DOHH2 (cell line): ENCODE data around the gene ANK2.

Experiments used
- H3F3A ChIP-seq: fragments of 200-600 bp; sonication (generic), shearing (Covaris generic); 2 replicates; pipeline ENCODE4 v1.6.0; 2016; ENCODE audit warnings: antibody characterized with exemption, mild to moderate bottlenecking; ENCODE audit not compliant: control insufficient read depth, insufficient read depth
- H3K27ac ChIP-seq: fragments of 200-600 bp; sonication (generic); 2 replicates; pipeline ENCODE4 v1.5.1; 2014; ENCODE audit warnings: low read depth, mild to moderate bottlenecking, low read length, moderate library complexity
- H3K27me3 ChIP-seq: fragments of 200-600 bp; sonication (generic); 2 replicates; pipeline ENCODE4 v1.6.1; 2014; ENCODE audit warnings: mild to moderate bottlenecking, low read length, mixed read lengths; ENCODE audit not compliant: control insufficient read depth
- H3K36me3 ChIP-seq: fragments of 200-600 bp; sonication (generic); 2 replicates; pipeline ENCODE4 v1.6.1; 2014; ENCODE audit warnings: mild to moderate bottlenecking, low read length, moderate library complexity, mixed read lengths; ENCODE audit not compliant: control insufficient read depth
- H3K4me1 ChIP-seq: fragments of 200-600 bp; sonication (generic); 2 replicates; pipeline ENCODE4 v1.6.1; 2014; ENCODE audit warnings: mild to moderate bottlenecking, low read length, mixed read lengths; ENCODE audit not compliant: control insufficient read depth
- H3K4me2 ChIP-seq: fragments of 200-600 bp; sonication (generic); 2 replicates; pipeline ENCODE4 v1.6.0; 2014; ENCODE audit warnings: mild to moderate bottlenecking, low read length, moderate library complexity
- H3K4me3 ChIP-seq: fragments of 200-600 bp; sonication (generic); 2 replicates; pipeline ENCODE4 v1.5.1; 2014; ENCODE audit warnings: mild to moderate bottlenecking, low read length, mixed read lengths
- H3K79me2 ChIP-seq: fragments of 200-600 bp; sonication (generic); 2 replicates; pipeline ENCODE4 v1.6.1; 2014; ENCODE audit warnings: mild to moderate bottlenecking, low read length, mixed read lengths; ENCODE audit not compliant: control insufficient read depth
- H3K9me2 ChIP-seq: fragments of 200-600 bp; sonication (generic); replicated peaks from 2 replicates; pipeline ENCODE4 v1.6.1; 2014; ENCODE audit warnings: mild to moderate bottlenecking, low read length, mixed read lengths; ENCODE audit not compliant: control insufficient read depth
- H3K9me3 ChIP-seq: fragments of 200-600 bp; sonication (generic); 2 replicates; pipeline ENCODE4 v1.6.1; 2014; ENCODE audit warnings: antibody characterized with exemption, low read length, mixed read lengths; ENCODE audit not compliant: control insufficient read depth, insufficient read depth
- H4K20me1 ChIP-seq: fragments of 200-600 bp; sonication (generic); 2 replicates; pipeline ENCODE4 v1.6.0; 2014; ENCODE audit warnings: low read depth, mild to moderate bottlenecking, antibody characterized with exemption, low read length, moderate library complexity; ENCODE audit not compliant: control insufficient read depth, insufficient read depth
- EZH2phosphoT487 ChIP-seq: fragments of 200-600 bp; sonication (generic); IDR thresholded peaks from 2 replicates; pipeline ENCODE4 v1.6.1; 2017; ENCODE audit warnings: borderline replicate concordance, mild to moderate bottlenecking, antibody characterized with exemption, low read length, moderate library complexity, mixed read lengths
- TF ChIP-seq, protein P1 (sequence below): fragments of 200-600 bp; sonication (generic); IDR thresholded peaks from one replicate; pipeline ENCODE4 v1.5.1; 2014; ENCODE audit warnings: antibody characterized with exemption, mild to moderate bottlenecking, low read depth, low read length; ENCODE audit not compliant: poor library complexity, severe bottlenecking

ANK2 gene

DNA sequence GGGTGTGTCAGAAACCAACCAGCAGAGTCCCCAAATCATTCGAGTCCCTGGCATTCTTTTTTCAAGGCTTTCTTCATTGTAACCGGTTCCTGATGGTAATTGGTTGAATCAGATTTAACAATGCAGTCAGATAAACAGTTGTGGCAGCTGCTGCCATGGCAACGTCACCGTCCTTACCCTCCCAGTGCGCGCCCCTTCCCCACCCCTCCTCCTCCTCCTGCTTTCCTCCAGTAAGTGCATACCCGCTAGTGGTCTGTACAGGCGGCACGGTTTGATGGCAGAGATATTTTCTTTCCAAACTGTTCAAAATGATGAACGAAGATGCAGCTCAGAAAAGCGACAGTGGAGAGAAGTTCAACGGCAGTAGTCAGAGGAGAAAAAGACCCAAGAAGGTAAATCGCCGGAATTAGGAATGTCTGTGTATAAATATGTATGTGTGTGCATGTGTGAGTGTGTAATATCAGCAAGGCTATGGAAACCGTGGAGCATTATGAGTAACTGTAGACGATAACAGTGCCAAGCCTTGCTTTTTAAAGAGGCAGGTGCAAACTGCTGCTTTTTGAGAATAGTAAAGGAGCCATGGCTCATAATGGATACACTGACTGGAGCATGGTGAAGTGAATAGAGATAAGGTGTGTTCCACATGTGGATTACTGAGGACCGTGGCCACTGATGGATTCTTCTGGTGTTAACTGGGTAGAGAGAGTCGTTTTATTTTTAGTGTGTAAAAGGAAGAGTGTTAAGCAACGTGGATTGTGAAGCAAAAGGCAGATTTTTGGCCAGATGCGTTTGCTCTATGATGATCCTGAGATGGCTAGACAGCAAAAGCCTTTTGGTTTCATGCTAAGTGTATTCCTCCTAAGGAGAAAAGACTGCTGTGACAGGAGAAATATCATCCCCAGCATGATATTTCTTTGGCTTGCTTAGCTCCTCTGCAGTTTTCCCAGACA lies at the start of gene ANK2:
TSS of gene ANK2 (plus strand) at position 233 of the 950 bp plus-strand sequence. CDS start at position 309, 76 bp downstream.
- H3K4me2 ChIP-seq: no peak within 1 kb of the TSS
- H3K27ac ChIP-seq: no peak within 1 kb of the TSS
- H3F3A ChIP-seq: no peaks in the 10 kb centered on the region

DNA sequence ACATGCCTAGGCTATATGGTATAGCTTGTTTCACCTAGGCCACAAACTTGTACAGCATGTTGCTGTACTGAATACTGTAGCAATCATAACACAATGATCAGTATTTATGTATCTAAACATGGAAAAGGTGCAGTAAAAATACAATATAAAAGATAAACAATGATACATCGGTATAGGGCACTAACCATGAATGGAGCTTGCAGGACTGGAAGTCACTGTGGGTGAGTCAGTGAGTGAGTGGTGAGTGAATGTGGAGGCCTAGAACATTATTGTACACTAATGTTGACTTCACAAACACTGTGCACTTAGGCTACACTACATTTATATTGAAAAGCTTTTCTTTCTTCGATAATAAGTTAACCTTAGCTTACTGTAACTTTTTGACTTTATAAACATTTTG lies 45.6 kb upstream of the ANK2 start:
- H3K27me3 ChIP-seq: no peaks in the 10 kb centered on the region
- no peaks in the 10 kb centered on the region for H3K79me2 ChIP-seq
- H3K4me2 ChIP-seq: no peak overlapping the region
- H3K36me3 ChIP-seq: no peaks in the 10 kb centered on the region
- H3K27ac ChIP-seq: no peak overlapping the region
- H3F3A ChIP-seq: no peaks in the 10 kb centered on the region
- TF ChIP-seq, protein P1, sequence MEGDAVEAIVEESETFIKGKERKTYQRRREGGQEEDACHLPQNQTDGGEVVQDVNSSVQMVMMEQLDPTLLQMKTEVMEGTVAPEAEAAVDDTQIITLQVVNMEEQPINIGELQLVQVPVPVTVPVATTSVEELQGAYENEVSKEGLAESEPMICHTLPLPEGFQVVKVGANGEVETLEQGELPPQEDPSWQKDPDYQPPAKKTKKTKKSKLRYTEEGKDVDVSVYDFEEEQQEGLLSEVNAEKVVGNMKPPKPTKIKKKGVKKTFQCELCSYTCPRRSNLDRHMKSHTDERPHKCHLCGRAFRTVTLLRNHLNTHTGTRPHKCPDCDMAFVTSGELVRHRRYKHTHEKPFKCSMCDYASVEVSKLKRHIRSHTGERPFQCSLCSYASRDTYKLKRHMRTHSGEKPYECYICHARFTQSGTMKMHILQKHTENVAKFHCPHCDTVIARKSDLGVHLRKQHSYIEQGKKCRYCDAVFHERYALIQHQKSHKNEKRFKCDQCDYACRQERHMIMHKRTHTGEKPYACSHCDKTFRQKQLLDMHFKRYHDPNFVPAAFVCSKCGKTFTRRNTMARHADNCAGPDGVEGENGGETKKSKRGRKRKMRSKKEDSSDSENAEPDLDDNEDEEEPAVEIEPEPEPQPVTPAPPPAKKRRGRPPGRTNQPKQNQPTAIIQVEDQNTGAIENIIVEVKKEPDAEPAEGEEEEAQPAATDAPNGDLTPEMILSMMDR: no peak
- TF ChIP-seq EZH2phosphoT487: no peak
- no peaks in the 10 kb centered on the region for H3K9me2 ChIP-seq
- H3K4me3 ChIP-seq: no peak overlapping the region
- H3K9me3 ChIP-seq: no peaks in the 10 kb centered on the region
- H4K20me1 ChIP-seq: no peaks in the 10 kb centered on the region
- H3K4me1 ChIP-seq: no peaks in the 10 kb centered on the region

More for the DNA sequence above, at the start of gene ANK2:
- no peak for TF ChIP-seq EZH2phosphoT487
- TF ChIP-seq, protein P1: no peak
- Histone ChIP-seq H3K79me2 (no peaks in the 10 kb centered on the region), H3K4me1 (no peaks in the 10 kb centered on the region), H3K9me2 (no peaks in the 10 kb centered on the region), H3K27me3 (no peaks in the 10 kb centered on the region), H4K20me1 (no peaks in the 10 kb centered on the region), H3K36me3 (no peaks in the 10 kb centered on the region), H3K4me3 (no peak within 1 kb of the TSS), H3K9me3 (no peaks in the 10 kb centered on the region)

DNA sequence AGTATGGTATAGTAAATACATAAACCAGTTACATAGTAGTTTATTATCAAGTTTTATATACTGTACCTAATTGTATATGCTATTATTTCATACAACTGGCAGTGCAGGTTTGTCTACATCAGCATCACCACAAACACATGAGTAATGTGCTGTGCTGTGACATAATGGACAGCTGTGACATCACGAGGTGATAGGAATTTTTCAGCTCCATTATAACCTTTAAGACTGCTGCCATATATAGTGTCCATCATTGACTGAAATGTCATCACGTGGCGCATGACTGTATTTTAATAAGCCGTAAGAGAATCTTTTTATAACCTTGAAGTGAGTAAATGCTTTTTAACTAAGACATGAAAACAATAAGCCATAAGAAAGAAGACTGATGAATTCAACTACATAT lies 44.8 kb upstream of the ANK2 start:
- H3K27ac ChIP-seq: no peak overlapping the region
- H3K27me3 ChIP-seq: no peaks in the 10 kb centered on the region
- H3K4me1 ChIP-seq: no peaks in the 10 kb centered on the region
- H3K9me2 ChIP-seq: no peaks in the 10 kb centered on the region
- no peaks in the 10 kb centered on the region for H3F3A ChIP-seq
- H3K4me2 ChIP-seq: no peak overlapping the region
- H3K79me2 ChIP-seq: no peaks in the 10 kb centered on the region
- H3K4me3 ChIP-seq: no peak overlapping the region
- no peaks in the 10 kb centered on the region for H3K36me3 ChIP-seq
- no peaks in the 10 kb centered on the region for H4K20me1 ChIP-seq
- H3K9me3 ChIP-seq: no peaks in the 10 kb centered on the region
- TF ChIP-seq, protein P1: no peak
- TF ChIP-seq EZH2phosphoT487: no peak
